ENCODE data around the gene NR6A1. TPM values are rescaled to one million over a fixed set of nuclear protein-coding genes. Genes with fewer than 3 reads are reported as not detected.

NR6A1 gene
- total and polyA plus RNA-seq, 10 donors = 0.14 to 3.7 (median 1.9) TPM

DNA sequence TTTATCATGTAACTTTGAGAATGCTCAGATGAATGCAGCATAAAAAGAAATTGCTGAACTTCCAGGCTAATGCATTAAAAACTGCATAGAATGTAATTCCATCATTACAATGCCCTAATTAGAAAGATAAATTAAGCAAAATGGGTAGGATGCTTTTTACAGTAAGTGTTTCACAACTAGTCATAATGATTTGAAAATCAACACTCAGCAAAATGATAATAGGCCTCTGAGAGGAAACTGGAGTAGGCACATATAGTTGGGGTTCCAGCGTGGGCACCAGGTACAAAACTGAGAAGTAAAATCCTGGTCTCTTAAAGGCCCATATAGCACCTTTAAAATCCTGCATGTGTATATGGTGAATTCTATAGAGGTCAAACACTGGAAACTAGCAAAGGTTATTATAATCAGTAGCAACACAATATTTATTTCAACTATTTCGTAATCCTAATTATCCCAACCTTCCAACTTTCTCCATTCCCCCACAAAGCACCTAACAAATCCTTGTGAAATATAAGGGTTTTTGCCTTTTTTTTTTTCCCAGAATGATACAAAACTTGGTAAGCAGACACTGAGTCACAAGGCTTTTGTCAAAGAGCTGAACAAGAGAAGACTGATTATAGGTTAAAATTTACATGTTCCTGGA is 155.9 kb downstream of the NR6A1 start:
- Histone ChIP-seq H3K4me1 (no peaks in the 10 kb centered on the region), H3K27me3 (replicated peaks in 1 of 7) (no peaks in the 10 kb centered on the region), H3K36me3 (no peaks in the 10 kb centered on the region), H3K27ac (no peak overlapping the region), H3K4me3 (no peak overlapping the region), H3K9me3 (no peaks in the 10 kb centered on the region)
- intact Hi-C loops (cut with DNase I; ENCODE audit: low total_unique reads) = loop anchor here (5.0 kb wide), 1 partner anchor 97 kb away; no protein-coding TSS in a partner anchor
- no peak for DNase-seq
- TF ChIP-seq, protein P1, sequence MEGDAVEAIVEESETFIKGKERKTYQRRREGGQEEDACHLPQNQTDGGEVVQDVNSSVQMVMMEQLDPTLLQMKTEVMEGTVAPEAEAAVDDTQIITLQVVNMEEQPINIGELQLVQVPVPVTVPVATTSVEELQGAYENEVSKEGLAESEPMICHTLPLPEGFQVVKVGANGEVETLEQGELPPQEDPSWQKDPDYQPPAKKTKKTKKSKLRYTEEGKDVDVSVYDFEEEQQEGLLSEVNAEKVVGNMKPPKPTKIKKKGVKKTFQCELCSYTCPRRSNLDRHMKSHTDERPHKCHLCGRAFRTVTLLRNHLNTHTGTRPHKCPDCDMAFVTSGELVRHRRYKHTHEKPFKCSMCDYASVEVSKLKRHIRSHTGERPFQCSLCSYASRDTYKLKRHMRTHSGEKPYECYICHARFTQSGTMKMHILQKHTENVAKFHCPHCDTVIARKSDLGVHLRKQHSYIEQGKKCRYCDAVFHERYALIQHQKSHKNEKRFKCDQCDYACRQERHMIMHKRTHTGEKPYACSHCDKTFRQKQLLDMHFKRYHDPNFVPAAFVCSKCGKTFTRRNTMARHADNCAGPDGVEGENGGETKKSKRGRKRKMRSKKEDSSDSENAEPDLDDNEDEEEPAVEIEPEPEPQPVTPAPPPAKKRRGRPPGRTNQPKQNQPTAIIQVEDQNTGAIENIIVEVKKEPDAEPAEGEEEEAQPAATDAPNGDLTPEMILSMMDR (IDR thresholded peaks at IDR 0.05 in 8 of 11, conservative IDR thresholded peaks at IDR 0.05 in 3 of 11) = no peak
- TF ChIP-seq POLR2A (IDR thresholded peaks at IDR 0.05) (no peak), POLR2AphosphoS5 (IDR thresholded peaks at IDR 0.05) (no peak)
- WGBS, 5 donors = 68 to 85% (median 82%) methylated on average over 2 of the region's 2 CpGs

DNA sequence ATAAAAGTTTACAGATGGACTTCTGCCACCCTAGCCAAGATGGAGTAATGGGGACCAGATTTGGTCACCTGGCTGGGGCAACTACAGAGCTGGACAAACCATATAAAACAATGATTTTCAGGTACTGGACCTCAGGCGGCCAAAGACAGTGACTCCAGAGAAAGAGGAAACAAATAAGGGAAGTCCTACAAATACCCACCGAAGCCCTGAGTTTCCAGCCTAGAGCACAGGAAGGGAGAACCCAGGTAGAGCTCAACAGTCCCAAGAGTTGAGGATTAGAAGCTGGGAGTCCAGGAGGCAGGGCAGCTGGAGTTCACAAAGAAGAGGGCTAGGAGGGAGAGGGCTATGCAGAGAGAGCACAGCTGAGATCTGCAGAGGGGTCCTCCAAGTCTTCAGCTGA is 157.3 kb downstream of the NR6A1 start:
- TF ChIP-seq POLR2AphosphoS5 (IDR thresholded peaks at IDR 0.05) = no peak
- TF ChIP-seq POLR2A (IDR thresholded peaks at IDR 0.05) = no peak
- TF ChIP-seq, protein P1 (IDR thresholded peaks at IDR 0.05 in 8 of 11, conservative IDR thresholded peaks at IDR 0.05 in 3 of 11) = no peak
- Histone ChIP-seq H3K27ac (no peak overlapping the region), H3K4me1 (no peaks in the 10 kb centered on the region), H3K36me3 (no peaks in the 10 kb centered on the region), H3K4me3 (no peak overlapping the region), H3K27me3 (replicated peaks in 1 of 7) (no peaks in the 10 kb centered on the region), H3K9me3 (no peaks in the 10 kb centered on the region)
- WGBS, 5 donors = 25 to 42% (median 31%) methylated on average over 2 of the region's 2 CpGs
- DNase-seq = no peak
- intact Hi-C loops (cut with DNase I; ENCODE audit: low total_unique reads) = no loop called here

- Histone ChIP-seq H3K27me3 (replicated peaks in 1 of 7) (no peaks in the 10 kb centered on the region), H3K4me3 (no peak overlapping the region), H3K9me3 (no peaks in the 10 kb centered on the region), H3K27ac (no peak overlapping the region), H3K36me3 (no peaks in the 10 kb centered on the region), H3K4me1 (no peaks in the 10 kb centered on the region)
- WGBS, 5 donors = 89 to 99% (median 93%) methylated on average over 2 of the region's 2 CpGs
- intact Hi-C loops (cut with DNase I; ENCODE audit: low total_unique reads) = no loop called here
- no peak for DNase-seq
- no peak for TF ChIP-seq POLR2AphosphoS5 (IDR thresholded peaks at IDR 0.05)
- TF ChIP-seq, protein P1 (IDR thresholded peaks at IDR 0.05 in 8 of 11, conservative IDR thresholded peaks at IDR 0.05 in 3 of 11) = no peak
- no peak for TF ChIP-seq POLR2A (IDR thresholded peaks at IDR 0.05)
Measured at GRCh38 chr9:124611106-124611505, 160.0 kb downstream of the NR6A1 start.

DNA sequence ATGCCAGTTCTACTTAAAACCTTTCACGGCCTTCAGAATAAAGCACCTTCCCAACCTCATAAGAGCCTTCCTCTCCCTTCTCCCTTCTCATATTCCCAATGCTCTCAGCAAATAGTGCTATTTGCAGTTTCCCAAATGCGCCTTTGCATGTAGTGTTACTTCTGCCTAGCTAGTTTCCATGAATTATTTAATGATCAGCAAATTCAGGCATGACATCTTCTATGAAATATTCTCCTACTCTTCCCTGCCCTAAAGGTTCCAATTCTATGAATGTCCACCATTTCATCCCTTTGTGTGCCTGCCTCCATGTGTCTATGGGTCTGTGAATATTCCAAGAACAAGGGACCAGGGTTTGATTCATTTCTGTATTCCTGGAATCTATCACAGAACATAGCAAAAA is 165.1 kb downstream of the NR6A1 start:
- 88 to 97% (median 91%) methylated on average over 2 of the region's 2 CpGs for WGBS, 5 donors
- Histone ChIP-seq H3K27me3 (replicated peaks in 1 of 7) (no peaks in the 10 kb centered on the region), H3K4me3 (no peak overlapping the region), H3K4me1 (no peaks in the 10 kb centered on the region), H3K36me3 (no peaks in the 10 kb centered on the region), H3K27ac (no peak overlapping the region), H3K9me3 (no peaks in the 10 kb centered on the region)
- no peak for TF ChIP-seq POLR2A (IDR thresholded peaks at IDR 0.05)
- no peak for DNase-seq
- intact Hi-C loops (cut with DNase I; ENCODE audit: low total_unique reads) = no loop called here
